ENCODE measurements around the gene UBE2U.

The UBE2U gene

GRCh38 chr1:64203420-64203819 lies at the start of gene UBE2U:
Gene UBE2U (plus strand): TSS chr1:64203623. CDS start chr1:64204051, 428 bp downstream.
- no peak for DNase-seq

- peak in 14 of 58 donors; percentile 2 to 47 (median 20) for DNase-seq
Observed at GRCh38 chr1:64155278-64155677, 48.1 kb upstream of the UBE2U start.

- DNase-seq = no peak
Observed at GRCh38 chr1:64161357-64161941, 42.0 kb upstream of the UBE2U start.

DNA sequence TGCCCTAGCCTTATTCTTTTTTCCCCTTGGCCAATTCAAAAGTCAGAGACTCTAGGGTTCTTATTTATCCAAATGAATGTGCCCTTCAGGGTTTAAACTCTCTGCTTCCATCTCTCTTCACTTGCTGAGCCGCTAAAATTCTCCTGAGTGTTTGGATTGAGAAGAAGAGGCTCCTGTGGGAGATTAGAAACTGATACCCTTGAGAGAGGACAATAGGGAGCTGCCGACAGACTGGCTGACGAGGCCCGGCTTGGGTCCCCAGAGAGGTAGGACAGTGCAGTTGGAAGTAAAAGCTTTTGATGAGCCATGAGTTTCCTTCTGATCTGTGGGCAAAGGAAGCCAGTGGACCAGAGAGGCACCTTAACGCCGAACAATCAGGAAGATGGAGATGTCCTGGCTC lies 41.3 kb upstream of the UBE2U start:
- no peak for DNase-seq

GRCh38 chr1:64162804-64163203 lies 40.6 kb upstream of the UBE2U start:
- DNase-seq = no peak

- no peak for DNase-seq
Observed at GRCh38 chr1:64163431-64163830, 40.0 kb upstream of the UBE2U start.

- DNase-seq = peak in 1 of 58 donors; percentile 22
Observed at GRCh38 chr1:64163970-64164369, 39.5 kb upstream of the UBE2U start.

DNA sequence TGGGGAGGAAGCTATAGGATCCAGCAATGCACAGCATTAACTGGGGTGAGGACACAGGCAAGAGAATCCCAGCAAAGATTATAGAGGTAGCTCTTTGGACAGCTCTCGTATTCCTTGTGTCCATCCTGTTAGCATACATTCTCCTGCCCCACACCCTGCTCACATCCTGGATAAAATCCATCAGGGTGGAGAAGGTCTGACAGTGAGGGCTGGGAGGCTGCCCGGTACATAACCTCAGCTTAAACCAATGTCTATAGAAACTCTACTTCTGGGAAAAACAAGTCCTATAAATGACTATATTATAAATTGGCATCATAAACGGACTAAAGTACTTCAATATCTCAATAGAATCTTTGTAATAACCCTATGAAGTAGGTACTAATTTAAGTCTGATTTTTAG lies 36.8 kb upstream of the UBE2U start:
- DNase-seq = no peak

- DNase-seq = no peak
Observed at GRCh38 chr1:64167176-64167575, 36.2 kb upstream of the UBE2U start.

DNA sequence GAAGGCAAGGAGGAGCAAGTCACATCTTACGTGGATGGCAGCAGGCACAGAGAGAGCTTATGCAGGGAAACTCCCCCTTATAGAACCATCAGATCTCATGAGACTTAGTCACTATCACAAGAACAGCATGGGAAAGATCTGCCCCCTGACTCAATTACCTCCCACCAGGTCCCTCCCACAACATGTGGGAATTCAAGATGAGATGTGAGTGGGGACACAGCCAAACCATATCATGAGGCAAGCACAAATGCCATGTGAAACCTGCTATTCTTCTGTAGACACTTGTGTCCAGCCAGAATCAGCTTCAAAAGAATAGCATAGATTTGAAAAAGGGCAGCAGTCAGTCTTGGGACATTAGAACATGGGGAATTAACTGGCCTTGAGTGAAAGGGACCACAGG lies 32.2 kb upstream of the UBE2U start:
- no peak for DNase-seq

DNA sequence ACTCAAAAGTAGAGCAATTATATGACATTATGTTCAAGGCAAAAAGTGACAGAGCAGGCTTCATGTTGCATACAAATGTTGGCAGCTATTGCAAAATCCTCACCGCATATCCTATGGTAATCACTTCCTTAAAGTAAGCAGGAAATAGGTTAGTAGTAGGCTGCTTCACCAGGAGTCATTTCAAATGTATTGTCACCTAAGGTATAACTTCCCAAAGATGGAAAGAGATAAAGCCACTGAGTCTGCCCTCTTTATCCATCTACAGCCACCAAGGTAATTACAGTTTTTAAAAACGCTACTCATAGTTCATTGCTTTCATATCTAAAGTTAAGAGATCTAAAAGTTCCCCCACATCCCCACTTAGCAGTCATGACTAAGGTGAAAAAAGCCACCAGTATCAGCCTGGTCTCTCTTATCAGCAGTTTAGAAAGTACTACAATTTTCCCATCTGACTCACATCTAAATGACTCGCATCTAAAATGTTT lies 31.6 kb upstream of the UBE2U start:
- DNase-seq = no peak

DNA sequence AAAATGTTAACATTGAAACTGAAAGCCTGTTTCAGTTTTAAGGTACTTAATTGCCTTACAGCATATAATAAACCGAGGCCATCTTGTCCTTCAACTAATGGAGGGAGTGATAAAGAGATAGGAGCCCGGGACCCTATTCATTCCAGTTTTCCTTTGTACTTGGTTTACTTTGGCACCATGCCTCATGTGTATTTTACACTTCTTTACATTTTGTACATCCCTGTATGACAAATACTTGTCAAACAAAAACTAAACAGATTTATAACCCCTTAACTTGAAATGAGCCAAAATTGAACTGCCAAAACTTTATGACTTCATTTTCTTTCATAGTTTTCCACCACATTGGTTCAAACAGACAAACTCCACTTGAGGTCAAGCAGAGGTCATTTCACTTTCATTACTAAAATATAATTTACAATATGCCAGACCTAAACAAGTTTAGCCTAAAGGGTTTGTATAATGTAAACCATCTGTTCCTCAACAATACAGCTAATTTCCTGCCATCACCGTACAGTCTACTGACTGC lies 30.9 kb upstream of the UBE2U start:
- DNase-seq = no peak

DNA sequence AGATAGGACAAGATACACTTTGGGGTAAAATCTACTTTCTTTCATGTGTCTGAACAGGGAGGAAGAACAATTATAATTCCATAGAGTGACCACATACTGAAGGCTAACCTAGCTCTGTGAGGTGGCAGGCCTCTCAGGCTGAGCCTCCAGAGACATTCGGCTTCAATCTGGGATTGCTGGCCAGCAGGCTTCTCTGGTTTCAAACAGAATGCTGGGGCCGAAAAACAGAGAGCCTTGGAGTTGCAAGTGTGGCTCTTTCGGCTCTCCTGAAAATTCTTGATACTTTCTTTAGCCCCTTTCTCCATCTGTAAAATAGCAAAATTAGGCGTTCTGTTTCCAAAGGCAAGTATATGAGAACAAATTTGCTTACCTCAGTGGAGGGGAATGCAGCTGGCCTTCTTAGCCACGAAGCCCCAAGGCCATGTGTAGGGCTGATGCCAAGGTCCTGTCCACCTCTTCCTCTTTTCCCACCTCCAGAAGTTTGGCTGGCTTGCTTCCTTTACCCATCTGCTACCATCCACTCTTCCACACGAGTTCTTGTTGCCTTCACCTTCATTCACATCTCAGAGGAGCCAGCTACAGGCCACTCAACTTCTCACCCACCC lies 30.0 kb upstream of the UBE2U start:
- no peak for DNase-seq

DNA sequence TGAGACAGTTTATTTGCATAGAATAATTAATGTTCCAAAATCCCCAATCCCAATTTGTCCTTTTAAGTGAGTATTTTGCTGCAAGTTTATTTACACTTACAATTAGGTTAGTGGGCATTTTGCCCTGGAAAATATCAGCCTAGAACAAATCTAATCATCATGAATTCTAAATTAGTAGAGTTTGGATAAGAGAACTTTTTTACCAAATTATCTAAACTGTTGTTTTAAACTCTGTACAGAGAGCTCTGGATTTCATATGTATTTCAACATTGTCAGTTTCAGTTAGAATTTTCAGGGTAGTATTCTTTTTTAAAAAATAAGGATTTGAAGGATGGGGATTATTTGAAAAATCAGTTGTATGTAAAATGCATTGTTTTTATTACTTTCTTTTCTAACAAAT lies 27.8 kb upstream of the UBE2U start:
- no peak for DNase-seq

- no peak for DNase-seq
Observed at GRCh38 chr1:64176659-64177058, 26.8 kb upstream of the UBE2U start.

DNA sequence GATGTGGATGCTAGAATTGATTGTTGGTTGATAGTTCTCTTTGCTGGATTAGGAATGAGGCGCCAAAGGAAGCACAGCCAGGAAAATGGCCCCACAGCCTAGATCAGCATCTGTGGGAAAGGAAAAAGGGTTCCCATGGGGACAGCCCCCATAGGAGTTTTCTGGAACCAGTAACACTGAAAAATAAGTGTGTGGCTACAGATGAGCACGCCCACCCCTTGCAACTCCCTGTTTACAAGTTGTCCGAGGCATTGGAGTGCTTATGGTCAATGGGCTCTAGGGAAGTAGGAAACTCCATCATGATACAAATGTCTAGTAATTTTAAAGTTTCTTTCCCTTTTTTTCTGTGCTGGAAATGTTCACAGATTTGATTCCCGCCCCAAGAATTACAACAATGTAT lies 23.8 kb upstream of the UBE2U start:
- no peak for DNase-seq

- DNase-seq = no peak
Observed at GRCh38 chr1:64182207-64182606, 21.2 kb upstream of the UBE2U start.

DNA sequence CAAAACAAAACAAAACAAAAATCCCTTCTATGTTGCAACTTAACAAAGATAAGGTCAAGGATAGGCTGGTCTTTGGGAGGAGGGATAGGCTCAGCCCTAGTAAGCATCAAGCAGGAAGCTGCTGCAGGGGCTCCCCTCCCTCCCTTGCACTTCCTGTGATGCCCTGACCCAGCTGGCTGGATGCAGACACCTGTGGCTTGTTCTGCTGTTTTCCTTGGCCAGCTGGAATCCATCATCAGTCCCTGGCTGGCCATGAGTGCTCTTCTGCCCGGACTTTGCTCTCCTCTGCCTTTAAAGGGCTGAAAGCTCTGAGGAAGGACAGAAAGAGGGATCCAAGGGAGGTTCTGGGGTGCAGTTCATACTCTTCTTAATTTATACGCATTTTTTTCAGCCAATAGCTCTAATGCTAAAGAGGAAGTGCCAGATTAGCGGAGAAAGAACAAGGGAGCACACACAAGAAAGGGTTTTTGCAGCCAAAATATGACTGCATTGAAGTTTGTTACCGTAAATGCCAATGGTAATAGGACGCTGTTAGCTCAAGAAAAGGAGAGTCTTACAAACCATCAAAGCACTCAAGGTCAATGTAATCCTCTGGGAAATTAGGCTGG lies 19.9 kb upstream of the UBE2U start:
- DNase-seq = no peak

- no peak for DNase-seq
Observed at GRCh38 chr1:64184003-64184440, 19.4 kb upstream of the UBE2U start.

DNA sequence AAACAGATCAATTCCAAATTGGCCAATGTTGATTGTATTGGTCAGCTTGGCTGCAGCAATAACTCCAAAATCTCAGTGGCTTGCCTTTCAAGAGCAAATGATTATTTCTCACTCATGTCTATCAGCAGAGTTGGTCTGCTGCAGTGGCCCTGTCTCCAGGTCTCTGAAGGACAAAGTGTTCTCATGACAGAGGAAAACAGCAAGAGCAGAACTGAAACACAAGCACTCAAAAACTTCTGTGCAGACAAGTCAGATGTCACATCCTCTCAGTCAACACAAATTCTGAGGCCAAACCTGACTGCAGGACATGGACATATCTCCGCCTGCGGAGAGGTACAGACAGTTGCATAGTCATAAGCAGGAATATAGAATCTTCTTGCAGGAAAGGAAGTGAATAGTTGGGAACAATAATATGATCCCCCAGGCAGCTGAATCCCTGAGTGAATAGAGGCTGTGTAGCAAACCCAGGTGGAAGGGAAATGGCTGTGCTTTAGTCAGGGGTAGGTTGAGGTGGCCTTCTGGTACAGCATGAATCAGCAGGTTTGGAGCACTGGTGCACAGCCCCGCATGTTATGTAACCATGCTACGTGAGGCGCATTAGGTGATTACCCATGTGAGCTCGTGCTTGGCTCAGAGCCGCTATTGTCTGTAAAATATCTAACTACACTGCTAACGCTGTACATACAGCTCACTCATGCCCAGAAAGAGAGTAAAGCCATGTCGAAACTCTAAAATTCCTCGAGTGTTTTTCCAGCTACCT lies 17.1 kb upstream of the UBE2U start:
- no peak for DNase-seq

GRCh38 chr1:64186898-64187280 lies 16.5 kb upstream of the UBE2U start:
- DNase-seq = no peak

GRCh38 chr1:64187646-64188045 lies 15.8 kb upstream of the UBE2U start:
- DNase-seq = no peak

Data from anterior cingulate cortex (tissue), 58 donors.